ENCODE results near the gene WDR89.
"Not testable (repeated sequence)": the region's sequence is repeated elsewhere in the genome, so short reads cannot be mapped to it uniquely, and the experiment has no call there.

WDR89 gene

DNA sequence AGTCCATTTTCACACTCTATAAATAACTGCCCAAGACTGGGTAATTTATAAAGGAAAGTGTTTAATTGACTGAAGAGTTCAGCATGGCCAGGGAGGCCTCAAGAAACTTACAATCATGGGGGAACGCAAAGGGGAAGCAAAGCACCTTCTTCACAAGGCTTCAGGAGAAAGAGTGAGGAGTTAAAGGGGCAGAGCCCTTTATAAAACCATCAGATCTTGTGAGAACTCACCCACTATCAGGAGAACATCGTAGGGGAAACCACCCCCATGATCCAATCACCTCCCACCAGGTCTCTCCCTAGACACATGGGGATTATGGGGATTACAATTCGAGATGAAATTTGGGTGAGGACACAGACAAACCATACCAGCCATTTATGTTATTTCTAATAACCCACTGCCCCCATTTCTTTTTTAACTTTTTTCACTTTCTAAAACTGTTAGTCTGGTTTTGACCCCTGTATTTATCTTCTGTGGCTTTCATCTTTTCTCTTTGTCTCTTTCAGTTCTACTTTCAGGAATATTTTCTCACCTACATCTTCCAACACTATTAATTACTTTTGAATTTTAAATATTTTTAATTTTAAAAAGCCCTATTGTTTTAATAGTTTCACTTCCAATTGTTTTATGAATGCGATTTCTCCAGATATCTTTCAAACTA lies 44.5 kb downstream of the WDR89 start:
- Histone ChIP-seq H3K36me3 (ENCODE audit: insufficient read depth, low read length) (peaks cover 9% of the 10 kb centered on the region), H3K4me1 (ENCODE audit: insufficient read depth, low read length) (no peaks in the 10 kb centered on the region), H3K9ac (ENCODE audit: low read depth, low read length) (no peak overlapping the region), H3K9me3 (ENCODE audit: control insufficient read depth, insufficient read depth, low read length) (peaks cover 15% of the 10 kb centered on the region)

DNA sequence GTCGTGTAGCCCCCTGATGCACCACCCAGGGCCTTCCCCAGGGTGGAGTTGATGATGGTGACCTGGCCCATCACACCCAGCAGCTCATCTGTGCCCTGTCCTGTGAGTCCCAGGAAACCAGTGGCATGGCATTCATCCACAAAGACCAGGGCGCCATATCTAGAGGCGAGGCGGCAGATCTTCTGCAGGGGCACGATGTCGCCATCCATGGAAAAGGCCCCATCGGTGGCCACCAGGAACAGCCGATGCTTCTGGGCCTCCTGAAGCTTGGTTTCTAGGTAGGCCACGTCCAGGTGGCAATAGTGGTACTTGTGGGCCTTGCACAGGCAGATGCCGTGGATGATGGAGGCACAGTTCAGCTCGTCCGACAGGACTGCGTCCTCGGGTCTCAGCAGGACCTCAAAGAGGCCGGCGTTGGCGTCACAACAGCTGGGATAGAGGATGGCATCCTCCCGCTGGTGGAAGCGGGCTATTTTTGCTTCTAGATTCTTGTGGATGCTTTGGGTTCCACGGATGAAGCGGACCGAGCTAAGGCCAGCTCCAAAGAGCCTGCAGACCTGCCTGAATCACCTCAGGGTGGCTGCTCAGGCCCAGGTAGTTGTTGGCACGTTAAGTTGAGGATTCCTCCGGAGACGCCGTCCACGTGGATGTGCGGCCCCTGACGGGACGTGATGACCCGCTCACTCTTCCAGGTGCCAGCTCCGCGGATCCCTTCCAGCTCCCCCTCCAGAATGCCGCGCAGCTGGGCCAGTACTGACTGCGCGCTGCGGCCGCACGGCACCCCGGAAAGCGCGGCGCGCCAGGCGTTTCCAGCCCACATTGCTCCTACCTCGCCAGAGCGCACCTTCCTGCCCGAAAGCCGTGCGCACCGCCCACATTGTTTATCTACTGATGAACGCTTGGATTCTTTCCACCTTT lies 47.0 kb downstream of the WDR89 start:
- peaks cover 9% of the 10 kb centered on the region for H3K36me3 ChIP-seq (ENCODE audit: insufficient read depth, low read length)

DNA sequence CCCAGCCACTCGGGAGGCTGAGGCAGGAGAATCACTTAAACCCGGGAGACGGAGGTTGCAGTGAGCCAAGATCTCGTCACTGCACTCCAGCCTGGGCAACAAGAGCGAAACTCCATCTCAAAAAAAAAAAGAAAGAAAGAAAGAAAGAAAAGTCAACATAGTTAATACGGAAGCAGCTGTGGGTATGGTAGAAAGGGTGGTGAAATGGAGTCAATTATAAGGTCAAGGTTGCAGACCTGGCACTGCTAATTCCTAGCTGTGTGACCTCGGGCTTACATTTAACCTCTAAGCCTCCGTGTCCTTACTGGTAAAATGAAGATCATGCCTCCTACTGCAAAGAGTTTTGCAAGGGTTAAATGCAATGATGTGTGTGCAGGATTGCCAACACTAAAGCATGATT lies 58.6 kb downstream of the WDR89 start:
- not testable (repeated sequence) for H3K9ac ChIP-seq (ENCODE audit: low read depth, low read length); H3K9me3 ChIP-seq (ENCODE audit: control insufficient read depth, insufficient read depth, low read length); H3K36me3 ChIP-seq (ENCODE audit: insufficient read depth, low read length); H3K4me1 ChIP-seq (ENCODE audit: insufficient read depth, low read length)

More for the DNA sequence above, 47.0 kb downstream of the WDR89 start:
- Histone ChIP-seq H3K4me1 (ENCODE audit: insufficient read depth, low read length) (no peaks in the 10 kb centered on the region), H3K9me3 (ENCODE audit: control insufficient read depth, insufficient read depth, low read length) (peaks cover 15% of the 10 kb centered on the region), H3K9ac (ENCODE audit: low read depth, low read length) (no peak overlapping the region)

DNA sequence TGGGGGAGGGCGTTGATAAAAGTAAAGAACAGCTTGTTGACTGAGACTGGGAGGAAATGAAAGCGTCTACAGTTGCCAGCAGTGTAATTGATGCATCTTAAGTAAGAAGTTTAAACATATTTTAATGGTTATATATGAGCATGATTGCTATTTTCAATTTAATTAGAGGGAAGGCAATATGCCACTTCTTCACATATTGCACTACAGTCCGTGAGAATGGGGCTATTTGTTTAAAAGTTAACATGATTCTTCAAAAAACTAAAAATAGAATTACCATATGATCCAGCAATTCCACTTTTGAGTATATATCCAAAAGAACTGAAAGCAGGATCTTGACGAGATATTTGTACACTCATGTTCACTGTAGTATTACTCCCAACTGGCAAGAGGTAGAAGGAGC lies 60.2 kb downstream of the WDR89 start:
- no peaks in the 10 kb centered on the region for H3K36me3 ChIP-seq (ENCODE audit: insufficient read depth, low read length)
- H3K9me3 ChIP-seq (ENCODE audit: control insufficient read depth, insufficient read depth, low read length), result no peaks in the 10 kb centered on the region
- no peak overlapping the region for H3K9ac ChIP-seq (ENCODE audit: low read depth, low read length)
- H3K4me1 ChIP-seq (ENCODE audit: insufficient read depth, low read length), result no peaks in the 10 kb centered on the region

DNA sequence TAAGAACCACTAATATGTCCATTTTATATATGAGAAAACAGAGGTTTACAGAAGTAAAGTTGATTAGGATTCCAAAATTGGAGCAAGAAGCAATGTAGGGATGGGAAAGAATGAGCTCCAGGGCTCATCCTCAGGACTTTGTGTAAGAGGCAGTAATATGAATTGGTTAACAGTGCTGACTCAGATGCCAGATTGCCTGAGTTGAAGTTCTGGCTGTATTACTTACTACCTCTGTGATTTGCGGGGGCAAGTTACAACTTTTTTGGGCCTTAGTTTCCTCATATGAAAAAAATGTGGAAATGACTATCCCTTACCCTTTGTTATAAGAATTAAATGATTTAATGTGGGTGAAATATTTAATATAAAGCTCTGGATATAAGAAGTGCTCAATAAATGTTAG lies 63.4 kb downstream of the WDR89 start:
- Histone ChIP-seq H3K4me1 (ENCODE audit: insufficient read depth, low read length) (no peaks in the 10 kb centered on the region), H3K36me3 (ENCODE audit: insufficient read depth, low read length) (no peaks in the 10 kb centered on the region), H3K9me3 (ENCODE audit: control insufficient read depth, insufficient read depth, low read length) (no peaks in the 10 kb centered on the region), H3K9ac (ENCODE audit: low read depth, low read length) (no peak overlapping the region)

- Histone ChIP-seq H3K9ac (ENCODE audit: low read depth, low read length) (no peak overlapping the region), H3K9me3 (ENCODE audit: control insufficient read depth, insufficient read depth, low read length) (no peaks in the 10 kb centered on the region), H3K4me1 (ENCODE audit: insufficient read depth, low read length) (no peaks in the 10 kb centered on the region), H3K36me3 (ENCODE audit: insufficient read depth, low read length) (no peaks in the 10 kb centered on the region)
Measured at GRCh38 chr14:63573581-63573980, 68.1 kb downstream of the WDR89 start.

GRCh38 chr14:63565448-63565847 lies 76.2 kb downstream of the WDR89 start:
- Histone ChIP-seq H3K9me3 (ENCODE audit: control insufficient read depth, insufficient read depth, low read length) (no peaks in the 10 kb centered on the region), H3K36me3 (ENCODE audit: insufficient read depth, low read length) (no peaks in the 10 kb centered on the region), H3K4me1 (ENCODE audit: insufficient read depth, low read length) (no peaks in the 10 kb centered on the region), H3K9ac (ENCODE audit: low read depth, low read length) (no peak overlapping the region)

- H3K36me3 ChIP-seq (ENCODE audit: insufficient read depth, low read length), result no peaks in the 10 kb centered on the region
- H3K9ac ChIP-seq (ENCODE audit: low read depth, low read length), result no peak overlapping the region
- H3K4me1 ChIP-seq (ENCODE audit: insufficient read depth, low read length), result no peaks in the 10 kb centered on the region
- H3K9me3 ChIP-seq (ENCODE audit: control insufficient read depth, insufficient read depth, low read length), result no peaks in the 10 kb centered on the region
Measured at GRCh38 chr14:63564318-63564717, 77.4 kb downstream of the WDR89 start.

DNA sequence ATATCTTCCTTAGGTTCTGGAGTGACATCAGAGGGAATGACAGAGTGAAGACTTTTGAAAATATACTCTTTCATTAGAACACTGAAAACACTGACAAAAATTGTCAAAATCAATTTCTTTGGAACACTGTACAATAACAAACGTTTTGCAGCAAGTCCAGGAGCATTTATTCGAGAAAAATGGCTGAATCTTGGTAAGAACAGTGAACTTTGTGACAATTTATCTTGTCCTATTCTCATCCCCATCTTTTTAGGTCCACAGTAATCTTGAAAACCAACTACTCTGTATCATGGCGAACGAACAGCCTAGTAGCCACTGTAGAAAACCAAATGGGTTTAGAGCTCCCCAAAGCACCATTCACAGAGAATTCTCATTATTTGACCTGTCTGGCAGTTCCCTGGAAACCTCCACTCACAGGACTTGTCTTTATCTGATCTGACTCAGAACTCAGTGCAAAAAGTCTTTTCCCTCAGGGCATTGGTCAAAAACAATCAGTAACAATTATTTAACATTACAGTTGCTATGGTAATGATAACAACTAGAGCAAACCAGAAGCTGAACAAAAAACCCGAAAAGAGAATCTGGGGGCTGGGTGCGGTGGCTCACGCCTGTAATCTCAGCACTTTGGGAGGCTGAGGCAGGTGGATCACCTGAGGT lies 78.2 kb downstream of the WDR89 start:
- Histone ChIP-seq H3K9me3 (ENCODE audit: control insufficient read depth, insufficient read depth, low read length) (no peaks in the 10 kb centered on the region), H3K36me3 (ENCODE audit: insufficient read depth, low read length) (no peaks in the 10 kb centered on the region), H3K4me1 (ENCODE audit: insufficient read depth, low read length) (no peaks in the 10 kb centered on the region), H3K9ac (ENCODE audit: low read depth, low read length) (no peak overlapping the region)

DNA sequence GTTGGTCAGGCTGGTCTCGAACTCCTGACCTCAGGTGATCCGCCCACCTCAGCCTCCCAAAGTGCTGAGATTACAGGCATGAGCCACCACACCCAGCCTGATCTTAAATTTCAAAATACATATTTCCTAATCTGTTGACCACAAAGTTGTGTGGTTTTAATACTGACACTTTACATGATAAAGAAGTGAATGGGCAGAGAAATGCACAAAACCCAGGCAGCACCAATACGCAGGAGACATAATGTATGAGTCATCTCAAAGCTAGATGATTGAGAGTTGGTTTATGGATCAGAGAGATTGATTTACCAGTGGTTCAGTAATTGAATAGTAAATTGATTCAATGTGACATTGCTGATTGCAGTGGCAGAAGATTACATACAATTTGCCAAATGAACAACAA lies 79.3 kb downstream of the WDR89 start:
- Histone ChIP-seq H3K4me1 (ENCODE audit: insufficient read depth, low read length) (no peaks in the 10 kb centered on the region), H3K9ac (ENCODE audit: low read depth, low read length) (no peak overlapping the region), H3K36me3 (ENCODE audit: insufficient read depth, low read length) (no peaks in the 10 kb centered on the region), H3K9me3 (ENCODE audit: control insufficient read depth, insufficient read depth, low read length) (no peaks in the 10 kb centered on the region)

- H3K9ac ChIP-seq (ENCODE audit: low read depth, low read length), result no peak overlapping the region
- H3K9me3 ChIP-seq (ENCODE audit: control insufficient read depth, insufficient read depth, low read length), result no peaks in the 10 kb centered on the region
- H3K4me1 ChIP-seq (ENCODE audit: insufficient read depth, low read length), result peaks cover 7% of the 10 kb centered on the region; the same call in 1 of the 2 replicates
- no peaks in the 10 kb centered on the region for H3K36me3 ChIP-seq (ENCODE audit: insufficient read depth, low read length)
Measured at GRCh38 chr14:63555572-63555971, 86.1 kb downstream of the WDR89 start.

GRCh38 chr14:63551332-63551731 lies 90.3 kb downstream of the WDR89 start:
- peaks cover 7% of the 10 kb centered on the region; the same call in 1 of the 2 replicates for H3K4me1 ChIP-seq (ENCODE audit: insufficient read depth, low read length)
- H3K36me3 ChIP-seq (ENCODE audit: insufficient read depth, low read length), result no peaks in the 10 kb centered on the region
- no peak overlapping the region for H3K9ac ChIP-seq (ENCODE audit: low read depth, low read length)

DNA sequence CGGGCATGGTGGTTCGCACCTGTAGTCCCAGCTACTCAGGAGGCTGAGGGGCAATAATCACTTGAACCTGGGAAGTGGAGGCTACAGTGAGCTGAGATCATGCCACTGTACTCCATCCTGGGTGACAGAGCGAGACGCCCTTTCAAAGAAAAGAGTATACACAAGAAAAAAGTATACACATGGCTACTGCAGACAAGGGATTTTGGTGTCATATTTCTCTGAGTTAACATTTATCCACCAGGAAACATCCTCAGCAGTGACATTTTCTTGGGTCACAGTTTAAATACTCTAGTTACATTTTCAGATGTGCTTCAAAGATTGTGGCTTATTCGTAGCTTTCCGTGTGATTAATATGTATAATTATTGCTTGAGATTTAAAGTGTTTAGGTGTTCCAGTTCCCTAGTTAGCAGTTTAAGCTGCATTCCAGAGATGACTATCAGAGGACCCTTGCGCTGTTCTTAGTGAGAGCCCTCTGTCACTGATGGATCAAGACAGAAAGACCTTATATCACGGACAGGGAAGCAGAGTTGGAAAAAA lies 93.8 kb downstream of the WDR89 start:
- H3K9ac ChIP-seq (ENCODE audit: low read depth, low read length), result no peak overlapping the region
- H3K9me3 ChIP-seq (ENCODE audit: control insufficient read depth, insufficient read depth, low read length), result no peaks in the 10 kb centered on the region
- H3K36me3 ChIP-seq (ENCODE audit: insufficient read depth, low read length), result no peaks in the 10 kb centered on the region
- H3K4me1 ChIP-seq (ENCODE audit: insufficient read depth, low read length), result peaks cover 7% of the 10 kb centered on the region; the same call in 1 of the 2 replicates

More at GRCh38 chr14:63551332-63551731, 90.3 kb downstream of the WDR89 start:
- no peaks in the 10 kb centered on the region for H3K9me3 ChIP-seq (ENCODE audit: control insufficient read depth, insufficient read depth, low read length)
